ENCODE data around the gene TMEM145. TPM values are rescaled to one million over a fixed set of nuclear protein-coding genes. Genes with fewer than 3 reads are reported as not detected.

The TMEM145 gene
- total and polyA plus RNA-seq, 9 of the 15 experiments (the other 6 are each of a cell fraction or from before 2014, with no cell fraction given), result 0.80 to 5.5 (median 1.9) TPM; not detected in 3

DNA sequence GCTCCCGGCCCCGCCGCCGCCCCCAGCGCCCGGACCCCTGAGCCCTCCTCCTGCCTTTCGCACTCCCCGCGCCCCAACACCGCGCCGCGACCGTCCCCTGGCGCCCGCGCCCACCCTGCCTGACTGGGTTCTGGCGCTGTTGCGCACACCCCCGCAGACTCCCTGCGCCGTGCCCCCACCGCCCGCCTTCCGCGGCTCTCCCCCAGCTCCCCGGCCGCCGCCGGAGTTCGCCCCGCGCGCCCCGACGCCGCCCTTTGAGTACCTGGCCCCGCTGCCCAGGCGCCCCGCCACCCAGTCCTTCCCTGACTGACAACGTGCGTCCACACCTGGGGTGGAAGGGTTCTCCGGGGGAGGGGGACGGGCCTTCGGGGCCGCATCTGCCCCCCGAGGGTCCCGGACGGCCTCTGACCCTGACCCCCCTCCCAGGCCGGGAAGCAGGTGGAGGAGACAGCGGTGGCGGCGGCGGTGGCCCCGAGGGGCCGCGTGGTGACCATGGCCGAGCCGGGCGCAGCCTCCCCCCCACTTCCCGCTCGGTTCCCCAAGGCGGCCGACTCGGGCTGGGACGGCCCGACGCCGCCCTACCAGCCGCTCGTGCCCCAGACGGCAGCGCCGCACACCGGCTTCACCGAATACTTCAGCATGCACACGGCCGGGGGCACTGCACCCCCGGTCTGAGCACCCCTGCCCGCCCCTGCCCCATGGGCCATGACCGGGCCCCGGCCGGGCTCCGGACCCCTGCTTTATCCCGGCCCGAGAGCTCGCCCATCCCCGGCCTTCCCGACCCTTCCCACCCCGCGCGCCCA lies 10.9 kb downstream of the TMEM145 start:
- Histone ChIP-seq H3K27ac (ENCODE audit: extremely low read depth, low read depth, low read length) (no peak overlapping the region), H3K4me2 (ENCODE audit: insufficient read depth, low read length) (no peak overlapping the region), H3K36me3 (ENCODE audit: control insufficient read depth, insufficient read depth, low read length) (no peaks in the 10 kb centered on the region), H3K27me3 (ENCODE audit: control insufficient read depth in 2 of 2, insufficient read depth in 2 of 2, low read length in 2 of 2) (peaks cover 0 to 2% of the 10 kb centered on the region in 2 experiments; a peak in 1 of 5 replicates), H4K20me1 (replicated peaks; ENCODE audit: control insufficient read depth, insufficient read depth, low read length) (no peaks in the 10 kb centered on the region; the same call in 1 of the 2 replicates), H3K9me3 (replicated peaks; ENCODE audit: control insufficient read depth, insufficient read depth, low read depth, low read length) (no peaks in the 10 kb centered on the region), H3K9ac (ENCODE audit: insufficient read depth in 1 of 2, low read depth in 2 of 2, low read length in 2 of 2) (no peak overlapping the region), H3K79me2 (ENCODE audit: control insufficient read depth, insufficient read depth, low read length) (peaks cover 20% of the 10 kb centered on the region), H3K9me1 (ENCODE audit: control insufficient read depth, insufficient read depth, low read length) (no peaks in the 10 kb centered on the region), H2AFZ (ENCODE audit: low read depth, low read length) (no peak overlapping the region), H3K4me1 (replicated peaks in 1 of 2; ENCODE audit: control insufficient read depth in 2 of 2, insufficient read depth in 2 of 2, low read length in 2 of 2) (peaks cover 8 to 27% of the 10 kb centered on the region in 2 experiments; a peak in 4 of 5 replicates), H3K4me3 (no peak overlapping the region)
- ATAC-seq (no peak), FAIRE-seq (no peak), DNase-seq (ENCODE audit: extremely low read depth in 1 of 4, low spot score in 3 of 4) (no peak)
- BruUV-seq (replicated peaks), result no TSS peak
- CTCF ChIA-PET (ENCODE audit: low intra/inter-chr PET ratio), result interaction anchor here (0.7 to 1.6 kb wide), 4 partner anchors 11 to 215 kb away, joined by 3 to 8 read pairs (median 4); partner anchors contain the start of gene TMEM145
- WGBS (ENCODE audit: insufficient coverage, low coverage, missing lambda C conversion rate), result 83% methylated on average over 24 of the region's 92 CpGs
- intact Hi-C loops (cut with micrococcal nuclease) (loop anchor here (10.0 kb wide), 2 partner anchors 111 to 189 kb away; partner anchors contain the start of gene POU2F2), in situ Hi-C loops (cut with MboI) (loop anchor here (10.0 kb wide), 1 partner anchor 189 kb away; the partner anchor contains the start of gene POU2F2)
- POLR2A ChIA-PET, result no interaction called here
- TF ChIP-seq MYC (IDR thresholded peaks at IDR 0.05; ENCODE audit: low read depth, low read length), result no peak
- TF ChIP-seq MYC (CRISPR knock-in tag; IDR thresholded peaks at IDR 0.05; ENCODE audit: borderline replicate concordance, low read depth), result no peak
- no peak for TF ChIP-seq KDM4B (IDR thresholded peaks at IDR 0.05; ENCODE audit: borderline replicate concordance in 2 of 2, low read depth in 1 of 2)
- TF ChIP-seq NCOA4 (IDR thresholded peaks at IDR 0.05; ENCODE audit: partially characterized antibody), result no peak
- TF ChIP-seq NR3C1 (CRISPR knock-in tag; IDR thresholded peaks at IDR 0.05), result no peak
- no peak for TF ChIP-seq SIN3B (IDR thresholded peaks at IDR 0.05; ENCODE audit: low read depth)
- no peak for TF ChIP-seq KDM5B (IDR thresholded peaks at IDR 0.05; ENCODE audit: insufficient replicate concordance, low read depth, low read length)
- TF ChIP-seq, protein P1, sequence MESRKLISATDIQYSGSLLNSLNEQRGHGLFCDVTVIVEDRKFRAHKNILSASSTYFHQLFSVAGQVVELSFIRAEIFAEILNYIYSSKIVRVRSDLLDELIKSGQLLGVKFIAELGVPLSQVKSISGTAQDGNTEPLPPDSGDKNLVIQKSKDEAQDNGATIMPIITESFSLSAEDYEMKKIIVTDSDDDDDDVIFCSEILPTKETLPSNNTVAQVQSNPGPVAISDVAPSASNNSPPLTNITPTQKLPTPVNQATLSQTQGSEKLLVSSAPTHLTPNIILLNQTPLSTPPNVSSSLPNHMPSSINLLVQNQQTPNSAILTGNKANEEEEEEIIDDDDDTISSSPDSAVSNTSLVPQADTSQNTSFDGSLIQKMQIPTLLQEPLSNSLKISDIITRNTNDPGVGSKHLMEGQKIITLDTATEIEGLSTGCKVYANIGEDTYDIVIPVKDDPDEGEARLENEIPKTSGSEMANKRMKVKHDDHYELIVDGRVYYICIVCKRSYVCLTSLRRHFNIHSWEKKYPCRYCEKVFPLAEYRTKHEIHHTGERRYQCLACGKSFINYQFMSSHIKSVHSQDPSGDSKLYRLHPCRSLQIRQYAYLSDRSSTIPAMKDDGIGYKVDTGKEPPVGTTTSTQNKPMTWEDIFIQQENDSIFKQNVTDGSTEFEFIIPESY (CRISPR knock-in tag; IDR thresholded peaks at IDR 0.05), result peak; percentile 66; the same call in 1 of the 2 replicates
- no peak for TF ChIP-seq MTA3 (IDR thresholded peaks at IDR 0.05; ENCODE audit: borderline replicate concordance)
- TF ChIP-seq, protein P2, sequence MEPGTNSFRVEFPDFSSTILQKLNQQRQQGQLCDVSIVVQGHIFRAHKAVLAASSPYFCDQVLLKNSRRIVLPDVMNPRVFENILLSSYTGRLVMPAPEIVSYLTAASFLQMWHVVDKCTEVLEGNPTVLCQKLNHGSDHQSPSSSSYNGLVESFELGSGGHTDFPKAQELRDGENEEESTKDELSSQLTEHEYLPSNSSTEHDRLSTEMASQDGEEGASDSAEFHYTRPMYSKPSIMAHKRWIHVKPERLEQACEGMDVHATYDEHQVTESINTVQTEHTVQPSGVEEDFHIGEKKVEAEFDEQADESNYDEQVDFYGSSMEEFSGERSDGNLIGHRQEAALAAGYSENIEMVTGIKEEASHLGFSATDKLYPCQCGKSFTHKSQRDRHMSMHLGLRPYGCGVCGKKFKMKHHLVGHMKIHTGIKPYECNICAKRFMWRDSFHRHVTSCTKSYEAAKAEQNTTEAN (CRISPR knock-in tag; IDR thresholded peaks at IDR 0.05), result no peak
- TF ChIP-seq, protein P3, sequence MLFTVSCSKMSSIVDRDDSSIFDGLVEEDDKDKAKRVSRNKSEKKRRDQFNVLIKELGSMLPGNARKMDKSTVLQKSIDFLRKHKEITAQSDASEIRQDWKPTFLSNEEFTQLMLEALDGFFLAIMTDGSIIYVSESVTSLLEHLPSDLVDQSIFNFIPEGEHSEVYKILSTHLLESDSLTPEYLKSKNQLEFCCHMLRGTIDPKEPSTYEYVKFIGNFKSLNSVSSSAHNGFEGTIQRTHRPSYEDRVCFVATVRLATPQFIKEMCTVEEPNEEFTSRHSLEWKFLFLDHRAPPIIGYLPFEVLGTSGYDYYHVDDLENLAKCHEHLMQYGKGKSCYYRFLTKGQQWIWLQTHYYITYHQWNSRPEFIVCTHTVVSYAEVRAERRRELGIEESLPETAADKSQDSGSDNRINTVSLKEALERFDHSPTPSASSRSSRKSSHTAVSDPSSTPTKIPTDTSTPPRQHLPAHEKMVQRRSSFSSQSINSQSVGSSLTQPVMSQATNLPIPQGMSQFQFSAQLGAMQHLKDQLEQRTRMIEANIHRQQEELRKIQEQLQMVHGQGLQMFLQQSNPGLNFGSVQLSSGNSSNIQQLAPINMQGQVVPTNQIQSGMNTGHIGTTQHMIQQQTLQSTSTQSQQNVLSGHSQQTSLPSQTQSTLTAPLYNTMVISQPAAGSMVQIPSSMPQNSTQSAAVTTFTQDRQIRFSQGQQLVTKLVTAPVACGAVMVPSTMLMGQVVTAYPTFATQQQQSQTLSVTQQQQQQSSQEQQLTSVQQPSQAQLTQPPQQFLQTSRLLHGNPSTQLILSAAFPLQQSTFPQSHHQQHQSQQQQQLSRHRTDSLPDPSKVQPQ (CRISPR knock-in tag; IDR thresholded peaks at IDR 0.05; ENCODE audit: borderline replicate concordance), result no peak
- no peak for TF ChIP-seq ZNF384 (IDR thresholded peaks at IDR 0.05; ENCODE audit: low read depth, low read length)
- TF ChIP-seq TEAD2 (tag; IDR thresholded peaks at IDR 0.05), result no peak
- no peak for TF ChIP-seq ZFP30 (CRISPR knock-in tag; IDR thresholded peaks at IDR 0.05; ENCODE audit: borderline replicate concordance)
- TF ChIP-seq HNRNPL (IDR thresholded peaks at IDR 0.05; ENCODE audit: low read depth, low read length), result 0 out of 2 replicates have a peak, but pooled peaks have one; percentile 38

Measured in K562 (cell line).